CD14-positive monocyte (primary cell): ENCODE results near the gene NCOA7. TPM values are rescaled to one million over a fixed set of nuclear protein-coding genes. Genes with fewer than 3 reads are reported as not detected.

ENCODE experiments used
- DNase-seq, 3 donors: peaks; one replicate each; pipeline ENCODE4 v3.0.0-alpha.2; 2011 to 2022
- H2AFZ ChIP-seq: 2 replicates; pipeline ENCODE4 v1.6.0; 2012; ENCODE audit warnings: mild to moderate bottlenecking, low read depth, low read length, inconsistent platforms; ENCODE audit not compliant: insufficient read depth, poor library complexity, severe bottlenecking
- H3K27ac ChIP-seq, 2 donors: 1 replicate in 1 of 2; 2 replicates in 1 of 2; pipeline ENCODE4 v1.5.1; 2012 to 2013; ENCODE audit warnings: low read length in 2 of 2, control low read depth in 1 of 2, inconsistent platforms in 1 of 2, low read depth in 1 of 2, mild to moderate bottlenecking in 1 of 2
- H3K27me3 ChIP-seq, 2 donors: one replicate each; pipeline versions ENCODE4 v1.6.0 to v1.6.1; 2011 to 2013; ENCODE audit warnings: low read length in 2 of 2; ENCODE audit not compliant: control insufficient read depth in 2 of 2, insufficient read depth in 2 of 2
- H3K36me3 ChIP-seq, 2 donors: replicated peaks in 1 of 2; 1 replicate in 1 of 2; 2 replicates in 1 of 2; pipeline versions ENCODE4 v1.5.1 to v1.6.1; 2012 to 2013; ENCODE audit warnings: low read length in 2 of 2, control low read depth in 1 of 2, inconsistent platforms in 1 of 2, mild to moderate bottlenecking in 1 of 2; ENCODE audit not compliant: insufficient read depth in 2 of 2, control insufficient read depth in 1 of 2
- H3K4me1 ChIP-seq, 2 donors: 1 replicate in 1 of 2; 2 replicates in 1 of 2; pipeline versions ENCODE4 v1.5.1 to v1.6.1; 2012 to 2013; ENCODE audit warnings: low read length in 2 of 2, control low read depth in 1 of 2, inconsistent platforms in 1 of 2, mild to moderate bottlenecking in 1 of 2, moderate library complexity in 1 of 2; ENCODE audit not compliant: insufficient read depth in 2 of 2, control insufficient read depth in 1 of 2
- H3K4me2 ChIP-seq: replicated peaks from 2 replicates; pipeline ENCODE3; 2012; ENCODE audit warnings: low read length, moderate library complexity, mild to moderate bottlenecking; ENCODE audit not compliant: poor library complexity, severe bottlenecking; ENCODE audit errors: extremely low read depth
- H3K4me3 ChIP-seq, 3 experiments: fragments of 200-600 bp in 1 of 3; sonication (generic) in 1 of 3; replicated peaks in 1 of 3; 1 replicate in 2 of 3; 2 replicates in 1 of 3; pipeline ENCODE4 v1.5.1; 2011 to 2013; ENCODE audit warnings: low read length in 3 of 3, mild to moderate bottlenecking in 3 of 3, control low read depth in 2 of 3, low read depth in 2 of 3, inconsistent platforms in 1 of 3, moderate library complexity in 1 of 3
- H3K79me2 ChIP-seq: 2 replicates; pipeline ENCODE4 v1.6.0; 2012; ENCODE audit warnings: mild to moderate bottlenecking, control low read depth, inconsistent platforms, low read length, moderate library complexity; ENCODE audit not compliant: insufficient read depth
- H3K9ac ChIP-seq: 2 replicates; pipeline ENCODE4 v1.6.0; 2017; ENCODE audit warnings: low read length, mild to moderate bottlenecking; ENCODE audit not compliant: insufficient read depth, poor library complexity, severe bottlenecking
- H3K9me3 ChIP-seq, 2 donors: replicated peaks in 1 of 2; 1 replicate in 1 of 2; 2 replicates in 1 of 2; pipeline versions ENCODE4 v1.5.1 to v1.6.1; 2012 to 2013; ENCODE audit warnings: low read length in 2 of 2, control low read depth in 1 of 2; ENCODE audit not compliant: control insufficient read depth in 1 of 2, insufficient read depth in 1 of 2
- H4K20me1 ChIP-seq: 2 replicates; pipeline ENCODE4 v1.6.0; 2012; ENCODE audit warnings: mild to moderate bottlenecking, low read length, control low read depth, moderate library complexity; ENCODE audit not compliant: insufficient read depth
- H3K27ac Mint-ChIP-seq, 7 donors: one replicate each; pipeline ENCODE4 v1.8.0; 2020; ENCODE audit warnings: mild to moderate bottlenecking in 7 of 7, mixed read lengths in 7 of 7, moderate library complexity in 6 of 7, inconsistent platforms in 2 of 7
- H3K27me3 Mint-ChIP-seq, 3 donors: one replicate each; pipeline ENCODE4 v1.8.0; 2021 to 2022; ENCODE audit warnings: low read depth in 3 of 3, mild to moderate bottlenecking in 3 of 3, mixed read lengths in 3 of 3, moderate library complexity in 3 of 3, inconsistent platforms in 1 of 3
- H3K36me3 Mint-ChIP-seq, 2 donors: one replicate each; pipeline ENCODE4 v1.8.0; 2020; ENCODE audit warnings: mixed read lengths in 2 of 2, inconsistent platforms in 1 of 2, mild to moderate bottlenecking in 1 of 2
- H3K4me1 Mint-ChIP-seq: one replicate; pipeline ENCODE4 v1.8.0; 2020; ENCODE audit warnings: mild to moderate bottlenecking, mixed read lengths
- H3K4me3 Mint-ChIP-seq, 2 donors: one replicate each; pipeline ENCODE4 v1.8.0; 2020; ENCODE audit warnings: mild to moderate bottlenecking in 2 of 2, mixed read lengths in 2 of 2, moderate library complexity in 1 of 2
- H3K9me3 Mint-ChIP-seq, 7 donors: one replicate each; pipeline ENCODE4 v1.8.0; 2020 to 2022; ENCODE audit warnings: mixed read lengths in 7 of 7, mild to moderate bottlenecking in 6 of 7, moderate library complexity in 6 of 7, inconsistent platforms in 2 of 7
- CTCF ChIP-seq: fragments of 200-600 bp; IDR thresholded peaks from one replicate; pipeline ENCODE4 v1.8.0; 2022; ENCODE audit warnings: antibody characterized with exemption, mild to moderate bottlenecking
- WGBS: methylation state at CpG from one replicate; pipeline ENCODE4 v1.1.5; 2013; ENCODE audit warnings: missing lambda C conversion rate; ENCODE audit not compliant: insufficient coverage; 5-methylcytosine and 5-hydroxymethylcytosine counted together
- intact Hi-C, 2 donors: fragments of 100-400 bp; cut with micrococcal nuclease; formaldehyde crosslinking; loops; one replicate each; pipeline versions ENCODE4 v1.15.0 to v1.15.1; 2023
- polyA plus RNA-seq, 3 donors: library from polyadenylated mRNA; depleted of rRNA in 1 of 3; unstranded in 2 of 3; stranded (reverse) in 1 of 3; fragments of 300-500 nt in 2 of 3; fragments of >200 nt in 1 of 3; fragmentation: Illumina TruSeq in 2 of 3; gene quantifications; 1 replicate in 2 of 3; 2 replicates in 1 of 3; pipeline ENCODE4 v1.2.3, GENCODE V29; 2012 to 2021

Gene NCOA7
- polyA plus RNA-seq, 3 donors = 8.3 to 21.9 (median 11.2) TPM

- H3K4me3 ChIP-seq = no peak overlapping the region
- no CpG with 5 or more reads among the region's 2 CpGs for WGBS
- intact Hi-C loops = no loop called here
- no peak for TF ChIP-seq CTCF
- H3K9ac ChIP-seq = no peak overlapping the region
- H3K4me1 ChIP-seq = no peaks in the 10 kb centered on the region
- DNase-seq = no peak
- no peak overlapping the region for H3K4me2 ChIP-seq
- no peaks in the 10 kb centered on the region for H3K9me3 ChIP-seq
- no peaks in the 10 kb centered on the region for H3K4me1 Mint-ChIP-seq
- no peak overlapping the region for H3K4me3 Mint-ChIP-seq
- H3K9me3 Mint-ChIP-seq = peaks cover 0 to 1% (median 0%) of the 10 kb centered on the region in 7 donors
- H3K36me3 ChIP-seq = no peaks in the 10 kb centered on the region
- no peaks in the 10 kb centered on the region for H3K79me2 ChIP-seq
- peaks cover 31 to 53% (median 34%) of the 10 kb centered on the region in 3 donors for H3K27me3 Mint-ChIP-seq
- no peak overlapping the region for H2AFZ ChIP-seq
- H3K36me3 Mint-ChIP-seq = no peaks in the 10 kb centered on the region
- peak overlapping the region in 1 of 7 donors; percentile 76 for H3K27ac Mint-ChIP-seq
- H3K27ac ChIP-seq = no peak overlapping the region
- no peaks in the 10 kb centered on the region for H4K20me1 ChIP-seq
- peaks cover 35 to 47% of the 10 kb centered on the region in 2 donors for H3K27me3 ChIP-seq
Measured at GRCh38 chr6:125764121-125764671, 26.6 kb upstream of the NCOA7 start.

GRCh38 chr6:125765944-125766343 lies 24.8 kb upstream of the NCOA7 start:
- no peak overlapping the region for H3K4me2 ChIP-seq
- Mint-ChIP-seq H3K36me3 (no peaks in the 10 kb centered on the region), H3K27me3 (peaks cover 24 to 48% (median 27%) of the 10 kb centered on the region in 3 donors), H3K4me3 (peak overlapping the region in 1 of 2 donors; percentile 26), H3K4me1 (peaks cover 4% of the 10 kb centered on the region), H3K27ac (no peak overlapping the region), H3K9me3 (peaks cover 0 to 3% (median 0%) of the 10 kb centered on the region in 7 donors)
- H3K9ac ChIP-seq = no peak overlapping the region
- H3K9me3 ChIP-seq = no peaks in the 10 kb centered on the region
- no peak overlapping the region for H2AFZ ChIP-seq
- no peak for DNase-seq
- no peaks in the 10 kb centered on the region for H3K79me2 ChIP-seq
- H3K4me3 ChIP-seq = no peak overlapping the region
- no peaks in the 10 kb centered on the region for H3K4me1 ChIP-seq
- H4K20me1 ChIP-seq = no peaks in the 10 kb centered on the region
- intact Hi-C loops = loop anchor here in 1 of 2 donors (5.0 kb wide), 1 partner anchor 454 kb away; no protein-coding TSS in a partner anchor
- 88% methylated on average over 1 of the region's 1 CpG for WGBS
- H3K27ac ChIP-seq = no peak overlapping the region
- no peak for TF ChIP-seq CTCF
- peaks cover 31 to 36% of the 10 kb centered on the region in 2 donors for H3K27me3 ChIP-seq
- H3K36me3 ChIP-seq = no peaks in the 10 kb centered on the region
